HepG2 (cell line): Measurements from ENCODE around the gene NLRC5. TPM values are rescaled to one million over a fixed set of nuclear protein-coding genes. Genes with fewer than 3 reads are reported as not detected.

Source experiments
- ADNP ChIP-seq: sonication (generic); formaldehyde crosslinking; IDR thresholded peaks from 2 replicates; pipeline ENCODE4 v1.4.0; 2020; ENCODE audit warnings: missing genetic modification reagents
- CC2D1A ChIP-seq: sonication (generic); formaldehyde crosslinking; IDR thresholded peaks from 2 replicates; pipeline ENCODE4 v1.8.1; 2023; ENCODE audit warnings: mild to moderate bottlenecking, missing genetic modification reagents
- HDAC2 ChIP-seq: sonication (generic); formaldehyde crosslinking; IDR thresholded peaks from 2 replicates; pipeline ENCODE4 v1.4.0; 2020; ENCODE audit warnings: missing genetic modification reagents
- KDM6A ChIP-seq: IDR thresholded peaks from 2 replicates; pipeline ENCODE4 v1.6.1; 2016; ENCODE audit warnings: low read depth
- KLF16 ChIP-seq, 2 experiments: sonication (generic) in 1 of 2; formaldehyde crosslinking in 1 of 2; IDR thresholded peaks; 2 replicates each; pipeline versions ENCODE4 v1.6.1 to v1.8.0; 2016 to 2023; ENCODE audit warnings: missing genetic modification reagents in 2 of 2, missing compliant biosample characterization in 1 of 2
- NAIF1 ChIP-seq: sonication (generic); formaldehyde crosslinking; IDR thresholded peaks from 2 replicates; pipeline ENCODE4 v1.5.0; 2020; ENCODE audit warnings: mild to moderate bottlenecking, missing genetic modification reagents, borderline replicate concordance
- NFKBIZ ChIP-seq: IDR thresholded peaks from 2 replicates; pipeline ENCODE4 v1.6.1; 2018; ENCODE audit warnings: missing genetic modification reagents, missing compliant biosample characterization
- NONO ChIP-seq, 2 experiments: fragments of 450-650 bp in 1 of 2; sonication (generic) in 1 of 2; formaldehyde crosslinking in 1 of 2; IDR thresholded peaks in 1 of 2; conservative IDR thresholded peaks in 1 of 2; 2 replicates each; pipeline versions ENCODE4 v1.6.1 to v1.8.0; 2017 to 2022; ENCODE audit warnings: mild to moderate bottlenecking in 1 of 2, missing genetic modification reagents in 1 of 2, moderate library complexity in 1 of 2
- POLR2AphosphoS2 ChIP-seq: IDR thresholded peaks from 2 replicates; pipeline ENCODE4 v1.6.1; 2011; ENCODE audit warnings: low read depth, low read length, improper control_type of control experiment
- RAD21 ChIP-seq: fragments of 450-650 bp; formaldehyde crosslinking; IDR thresholded peaks from 2 replicates; pipeline ENCODE4 v1.5.0; 2020; ENCODE audit warnings: mild to moderate bottlenecking
- RARG ChIP-seq: sonication (generic); formaldehyde crosslinking; IDR thresholded peaks from 2 replicates; pipeline ENCODE4 v1.4.0; 2020; ENCODE audit warnings: low read depth, mild to moderate bottlenecking, missing genetic modification reagents
- TFAP4 ChIP-seq: sonication (generic); IDR thresholded peaks from 2 replicates; pipeline ENCODE4 v1.6.1; 2016; ENCODE audit warnings: low read depth, borderline replicate concordance
- ZBTB20 ChIP-seq: sonication (generic); formaldehyde crosslinking; IDR thresholded peaks from 2 replicates; pipeline ENCODE4 v1.8.1; 2023; ENCODE audit warnings: missing genetic modification reagents, low read depth, mild to moderate bottlenecking, borderline replicate concordance
- ZMAT3 ChIP-seq: sonication (generic); formaldehyde crosslinking; conservative IDR thresholded peaks from 2 replicates; pipeline ENCODE4 v1.7.0; 2021; ENCODE audit warnings: missing genetic modification reagents
- ZMYM4 ChIP-seq: sonication (generic); formaldehyde crosslinking; IDR thresholded peaks from 2 replicates; pipeline ENCODE4 v1.8.1; 2023; ENCODE audit warnings: mild to moderate bottlenecking, missing genetic modification reagents
- ZNF367 ChIP-seq: sonication (generic); formaldehyde crosslinking; IDR thresholded peaks from 2 replicates; pipeline ENCODE4 v1.4.0; 2020; ENCODE audit warnings: missing genetic modification reagents, borderline replicate concordance
- ZNF383 ChIP-seq: sonication (generic); formaldehyde crosslinking; IDR thresholded peaks from 2 replicates; pipeline ENCODE4 v1.4.0; 2020; ENCODE audit warnings: missing genetic modification reagents, mild to moderate bottlenecking, borderline replicate concordance
- ZNF432 ChIP-seq: sonication (generic); formaldehyde crosslinking; IDR thresholded peaks from 2 replicates; pipeline ENCODE4 v1.5.0; 2020; ENCODE audit warnings: missing genetic modification reagents, mild to moderate bottlenecking, borderline replicate concordance
- ZNF512B ChIP-seq: sonication (generic); formaldehyde crosslinking; IDR thresholded peaks from 2 replicates; pipeline ENCODE4 v1.5.1; 2020; ENCODE audit warnings: missing genetic modification reagents, mild to moderate bottlenecking, borderline replicate concordance
- ZNF530 ChIP-seq: sonication (generic); formaldehyde crosslinking; IDR thresholded peaks from 2 replicates; pipeline ENCODE4 v1.5.0; 2020; ENCODE audit warnings: low read depth, mild to moderate bottlenecking, missing genetic modification reagents
- ZNF546 ChIP-seq: sonication (generic); formaldehyde crosslinking; conservative IDR thresholded peaks from 2 replicates; pipeline ENCODE4 v1.8.1; 2023; ENCODE audit warnings: mild to moderate bottlenecking, missing genetic modification reagents
- ZNF724P ChIP-seq: sonication (generic); formaldehyde crosslinking; IDR thresholded peaks from 2 replicates; pipeline ENCODE4 v1.8.0; 2022; ENCODE audit warnings: missing genetic modification reagents, borderline replicate concordance
- ZNF891 ChIP-seq: sonication (generic); formaldehyde crosslinking; IDR thresholded peaks from 2 replicates; pipeline ENCODE4 v1.5.0; 2020; ENCODE audit warnings: mild to moderate bottlenecking, missing genetic modification reagents
- ZSCAN5A ChIP-seq: sonication (generic); formaldehyde crosslinking; IDR thresholded peaks from 2 replicates; pipeline ENCODE4 v1.8.0; 2022; ENCODE audit warnings: mild to moderate bottlenecking, missing genetic modification reagents, borderline replicate concordance
- polyA plus RNA-seq, 8 experiments: library from polyadenylated mRNA; depleted of rRNA in 3 of 8; stranded (reverse) in 7 of 8; unstranded in 1 of 8; fragments of >200 nt; fragmentation: Illumina TruSeq in 4 of 8; extraction: Trizol in 4 of 8; gene quantifications; 2 replicates each; pipeline versions ENCODE4 v1.2.1 to v1.2.3, GENCODE V29; 2011 to 2016; ENCODE audit warnings: low read depth in 4 of 8, missing spikeins in 1 of 8, mixed read lengths in 1 of 8; ENCODE audit not compliant: insufficient read depth in 1 of 8
- total RNA-seq, 5 experiments: library from RNA; depleted of rRNA; stranded (reverse); fragments of >200 nt; fragmentation: Illumina TruSeq; extraction: Trizol; gene quantifications; 2 replicates each; pipeline ENCODE4 v1.2.3, GENCODE V29; 2016; ENCODE audit warnings: low read depth in 1 of 5
- TF ChIP-seq, protein P1 (sequence below): sonication (generic); formaldehyde crosslinking; IDR thresholded peaks from 2 replicates; pipeline ENCODE4 v1.4.0; 2020; ENCODE audit warnings: missing genetic modification reagents

The NLRC5 gene
- total and polyA plus RNA-seq, 2 of the 13 experiments (the other 11 are each of a cell fraction or from before 2014, with no cell fraction given): 6.3 to 12.7 TPM

GRCh38 chr16:57004387-57005250 is 15.3 kb downstream of the NLRC5 start (continued):
- TF ChIP-seq ZNF512B (CRISPR knock-in tag) (no peak; the same call in 1 of the 2 replicates), ZSCAN5A (CRISPR knock-in tag) (no peak), ZNF383 (CRISPR knock-in tag) (no peak), ADNP (CRISPR knock-in tag) (peak; percentile 88), ZMAT3 (CRISPR knock-in tag) (no peak), KDM6A (no peak), HDAC2 (CRISPR knock-in tag) (peak; percentile 92), RAD21 (CRISPR knock-in tag) (no peak), NFKBIZ (CRISPR knock-in tag) (no peak), ZNF546 (CRISPR knock-in tag) (0 out of 2 replicates have a peak, but pooled peaks have one; percentile 54), ZNF724P (CRISPR knock-in tag) (no peak), NAIF1 (no peak), ZNF432 (CRISPR knock-in tag) (no peak), ZNF891 (0 out of 2 replicates have a peak, but pooled peaks have one; percentile 16), RARG (CRISPR knock-in tag) (no peak), TFAP4 (peak; percentile 40; the same call in 1 of the 2 replicates), KLF16 (CRISPR knock-in tag; IDR thresholded peaks at IDR 0.05) (no peak), POLR2AphosphoS2 (no peak), NONO (IDR thresholded peaks at IDR 0.05) (no peak), NONO (CRISPR knock-in tag; conservative IDR thresholded peaks at IDR 0.05) (0 out of 2 replicates have a peak, but pooled peaks have one; percentile 19), ZBTB20 (no peak), CC2D1A (no peak), ZMYM4 (CRISPR knock-in tag) (peak; percentile 88), ZNF530 (CRISPR knock-in tag) (no peak), ZNF367 (CRISPR knock-in tag) (no peak)
- TF ChIP-seq, protein P1, sequence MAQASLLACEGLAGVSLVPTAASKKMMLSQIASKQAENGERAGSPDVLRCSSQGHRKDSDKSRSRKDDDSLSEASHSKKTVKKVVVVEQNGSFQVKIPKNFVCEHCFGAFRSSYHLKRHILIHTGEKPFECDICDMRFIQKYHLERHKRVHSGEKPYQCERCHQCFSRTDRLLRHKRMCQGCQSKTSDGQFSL (CRISPR knock-in tag): peak; percentile 59; the same call in 1 of the 2 replicates
